SU-DHL-6 (cell line): ENCODE measurements around the gene RGS6.

Experiments used
- EZH2phosphoT487 ChIP-seq: fragments of 200-600 bp; sonication (generic), shearing (Covaris generic); conservative IDR thresholded peaks from 2 replicates; pipeline ENCODE4 v1.6.1; 2018; ENCODE audit warnings: mild to moderate bottlenecking, antibody characterized with exemption, low read length, moderate library complexity, mixed read lengths
- TF ChIP-seq, protein P1 (sequence below): fragments of 200-600 bp; sonication (generic); IDR thresholded peaks from one replicate; pipeline ENCODE4 v1.5.1; 2017; ENCODE audit warnings: antibody characterized with exemption, mild to moderate bottlenecking, low read length, moderate library complexity; ENCODE audit not compliant: insufficient read depth, poor library complexity, severe bottlenecking

DNA sequence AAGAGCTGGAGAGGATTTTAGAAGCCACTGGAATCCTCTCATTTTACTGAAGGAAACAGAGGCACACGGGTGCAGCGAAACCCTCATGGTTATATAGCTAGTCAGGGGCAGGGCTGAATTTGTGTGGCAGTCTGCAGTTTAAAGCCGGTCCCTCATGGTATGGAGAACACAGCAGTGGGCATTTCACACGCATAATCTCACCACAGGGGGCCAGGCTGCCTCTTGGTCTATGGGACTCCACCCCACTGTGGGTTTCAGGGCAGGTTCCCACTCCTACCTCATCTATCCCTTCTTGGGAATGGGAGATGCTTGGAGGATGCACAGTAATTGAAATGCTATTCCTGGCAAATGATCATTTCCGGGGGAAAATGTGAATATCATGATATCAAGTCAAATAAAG is 400.6 kb downstream of the RGS6 start:
- TF ChIP-seq, protein P1, sequence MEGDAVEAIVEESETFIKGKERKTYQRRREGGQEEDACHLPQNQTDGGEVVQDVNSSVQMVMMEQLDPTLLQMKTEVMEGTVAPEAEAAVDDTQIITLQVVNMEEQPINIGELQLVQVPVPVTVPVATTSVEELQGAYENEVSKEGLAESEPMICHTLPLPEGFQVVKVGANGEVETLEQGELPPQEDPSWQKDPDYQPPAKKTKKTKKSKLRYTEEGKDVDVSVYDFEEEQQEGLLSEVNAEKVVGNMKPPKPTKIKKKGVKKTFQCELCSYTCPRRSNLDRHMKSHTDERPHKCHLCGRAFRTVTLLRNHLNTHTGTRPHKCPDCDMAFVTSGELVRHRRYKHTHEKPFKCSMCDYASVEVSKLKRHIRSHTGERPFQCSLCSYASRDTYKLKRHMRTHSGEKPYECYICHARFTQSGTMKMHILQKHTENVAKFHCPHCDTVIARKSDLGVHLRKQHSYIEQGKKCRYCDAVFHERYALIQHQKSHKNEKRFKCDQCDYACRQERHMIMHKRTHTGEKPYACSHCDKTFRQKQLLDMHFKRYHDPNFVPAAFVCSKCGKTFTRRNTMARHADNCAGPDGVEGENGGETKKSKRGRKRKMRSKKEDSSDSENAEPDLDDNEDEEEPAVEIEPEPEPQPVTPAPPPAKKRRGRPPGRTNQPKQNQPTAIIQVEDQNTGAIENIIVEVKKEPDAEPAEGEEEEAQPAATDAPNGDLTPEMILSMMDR: no peak
- no peak for TF ChIP-seq EZH2phosphoT487
